Measurements from ENCODE around the gene PACS2.
"Not testable (repeated sequence)": the region's sequence is repeated elsewhere in the genome, so short reads cannot be mapped to it uniquely, and the experiment has no call there.

PACS2 gene

DNA sequence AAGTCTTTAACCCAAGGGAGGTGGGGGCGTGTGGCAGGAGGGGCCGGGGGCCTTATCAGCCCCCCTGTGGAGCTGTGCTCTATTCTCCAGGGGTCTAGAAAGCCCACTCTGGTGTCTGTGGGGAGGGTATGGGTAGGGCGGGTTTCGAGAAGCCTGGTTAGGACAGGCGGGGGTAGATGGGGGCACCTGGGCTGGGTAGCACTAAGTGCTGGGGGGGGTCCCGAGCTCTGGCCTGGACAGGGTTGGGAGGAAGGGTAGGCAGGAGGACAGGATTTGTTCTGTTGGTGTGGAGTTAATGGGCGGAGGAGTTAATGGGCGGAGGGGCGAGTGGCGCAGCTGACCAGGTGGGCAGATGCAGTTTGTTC is 2.0 kb downstream of the PACS2 start:
- no peak for DNase-seq

DNA sequence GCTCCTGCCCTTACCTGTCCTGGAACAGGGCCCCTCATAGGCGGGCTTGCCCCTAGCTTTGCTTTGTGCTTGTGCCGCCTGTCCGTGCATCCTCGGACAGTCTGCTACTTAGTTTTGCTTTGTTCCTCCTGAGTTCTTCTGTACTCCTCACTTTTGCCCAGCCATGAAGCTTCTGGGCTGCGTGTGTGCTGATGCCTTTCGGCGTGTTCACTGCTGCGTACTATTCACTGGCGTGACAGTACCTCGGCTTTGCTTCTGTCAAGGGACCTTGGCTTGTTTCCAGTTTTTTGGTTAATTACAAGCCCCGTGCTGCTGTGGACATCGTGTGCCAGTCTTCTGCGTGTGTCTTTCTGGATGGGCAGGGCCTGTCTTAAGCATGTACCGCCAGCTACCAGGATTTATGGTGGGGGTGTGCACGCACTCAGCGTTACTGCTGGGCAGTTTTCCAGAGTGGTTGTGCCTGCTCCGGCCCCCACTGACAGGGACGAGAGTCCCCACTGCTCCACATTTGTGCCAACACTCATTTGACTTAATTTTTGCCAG is 2.5 kb downstream of the PACS2 start:
- peak in 1 of 2 experiments; percentile 37 for DNase-seq

GRCh38 chr14:105317546-105317945 is 3.0 kb downstream of the PACS2 start:
- DNase-seq, result no peak

GRCh38 chr14:105322791-105323556 is 8.4 kb downstream of the PACS2 start:
- no peak for DNase-seq

DNA sequence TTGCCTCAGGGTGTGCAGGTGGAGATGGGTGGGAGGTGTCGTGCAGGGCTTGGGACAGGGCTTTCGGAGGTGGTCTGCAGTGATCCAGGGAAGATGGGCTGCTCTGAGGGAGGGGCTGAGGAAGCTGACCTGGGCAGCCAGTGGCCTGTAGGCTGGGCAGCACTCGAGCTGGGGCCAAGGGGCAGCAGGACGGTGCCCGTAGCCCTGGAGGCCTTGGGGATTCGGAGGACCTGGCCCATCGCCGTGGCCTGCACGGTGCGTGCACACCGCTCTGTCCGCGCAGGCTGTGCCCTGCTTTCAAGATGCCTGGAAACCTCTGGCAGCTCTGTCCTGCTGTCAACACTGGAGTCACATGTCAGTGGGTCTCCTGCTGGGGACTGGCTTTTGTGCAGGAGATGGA is 9.1 kb downstream of the PACS2 start:
- no peak for DNase-seq

GRCh38 chr14:105324080-105324778 is 9.7 kb downstream of the PACS2 start:
- DNase-seq, result no peak

DNA sequence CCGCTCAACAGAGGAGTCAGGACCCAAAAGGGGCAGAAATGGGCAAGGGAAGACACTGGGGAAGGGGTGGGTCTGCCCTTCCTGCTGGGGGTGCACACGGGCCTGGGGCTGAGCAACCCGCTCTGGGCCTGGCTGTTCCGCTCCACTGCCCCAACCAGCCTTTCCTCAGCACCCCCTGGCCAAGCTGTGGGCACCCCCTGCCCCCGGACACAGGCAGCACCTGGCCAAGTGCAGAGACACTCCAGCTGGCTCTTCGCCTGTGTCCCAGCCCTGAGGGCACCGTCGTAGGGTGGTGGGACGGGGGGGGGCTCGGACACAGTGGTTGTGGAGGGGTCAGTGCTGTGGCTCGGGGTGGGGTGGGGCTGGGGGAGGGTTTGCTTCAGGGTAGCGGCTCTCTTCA is 10.3 kb downstream of the PACS2 start:
- no peak for DNase-seq

DNA sequence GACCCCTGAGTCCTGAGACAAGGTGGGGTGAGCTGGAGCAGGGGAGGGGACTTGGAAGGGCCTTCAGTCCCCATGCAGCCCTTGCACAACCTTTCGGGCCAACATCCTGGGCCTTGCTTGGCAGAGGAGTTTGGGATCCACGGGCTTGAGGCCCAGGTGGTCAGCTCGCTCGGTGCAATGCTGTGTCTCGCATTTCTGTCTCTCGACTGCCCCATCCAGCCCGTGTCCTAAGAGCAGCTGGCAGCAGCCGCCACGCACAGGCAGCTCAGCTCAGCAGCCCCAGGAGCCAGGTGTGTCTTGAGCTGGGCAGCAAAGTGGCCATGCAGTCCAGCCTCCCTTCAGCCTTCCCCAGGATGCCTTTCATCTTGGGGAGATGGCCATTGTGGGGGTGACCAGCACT is 10.8 kb downstream of the PACS2 start:
- DNase-seq, result no peak

GRCh38 chr14:105325716-105326567 is 11.4 kb downstream of the PACS2 start:
- no peak for DNase-seq

DNA sequence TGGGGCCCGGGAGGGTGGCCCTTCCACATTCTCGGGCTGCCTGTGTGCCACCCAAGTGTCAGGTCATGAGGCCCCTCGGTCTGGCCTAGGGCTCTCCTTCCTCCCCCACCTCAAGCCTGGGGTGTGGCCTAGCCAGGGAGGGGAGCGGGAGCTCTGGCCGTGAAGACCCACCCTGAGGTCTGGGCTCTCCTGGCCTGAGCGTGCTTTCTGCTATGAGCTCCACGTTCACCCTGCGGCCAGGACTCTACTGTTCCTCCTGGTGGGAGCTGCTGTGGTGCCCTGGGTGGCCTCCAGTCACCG is 12.0 kb downstream of the PACS2 start:
- DNase-seq, result no peak

GRCh38 chr14:105326891-105327694 is 12.5 kb downstream of the PACS2 start:
- no peak for DNase-seq

DNA sequence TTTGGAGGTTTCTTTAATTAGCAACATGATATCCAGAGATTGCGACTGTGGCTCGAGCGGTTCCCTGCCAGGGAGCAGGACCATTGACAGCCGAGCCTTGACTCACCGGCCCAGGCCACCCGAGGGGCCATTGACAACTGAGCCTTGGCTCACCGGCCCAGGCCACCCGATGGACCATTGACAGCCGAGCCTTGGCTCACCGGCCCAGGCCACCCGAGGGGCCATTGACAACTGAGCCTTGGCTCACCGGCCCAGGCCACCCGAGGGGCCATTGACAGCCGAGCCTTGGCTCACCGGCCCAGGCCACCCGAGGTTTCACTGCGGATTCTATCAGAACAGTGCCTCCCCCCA is 13.1 kb downstream of the PACS2 start:
- DNase-seq, result not testable (repeated sequence)

DNA sequence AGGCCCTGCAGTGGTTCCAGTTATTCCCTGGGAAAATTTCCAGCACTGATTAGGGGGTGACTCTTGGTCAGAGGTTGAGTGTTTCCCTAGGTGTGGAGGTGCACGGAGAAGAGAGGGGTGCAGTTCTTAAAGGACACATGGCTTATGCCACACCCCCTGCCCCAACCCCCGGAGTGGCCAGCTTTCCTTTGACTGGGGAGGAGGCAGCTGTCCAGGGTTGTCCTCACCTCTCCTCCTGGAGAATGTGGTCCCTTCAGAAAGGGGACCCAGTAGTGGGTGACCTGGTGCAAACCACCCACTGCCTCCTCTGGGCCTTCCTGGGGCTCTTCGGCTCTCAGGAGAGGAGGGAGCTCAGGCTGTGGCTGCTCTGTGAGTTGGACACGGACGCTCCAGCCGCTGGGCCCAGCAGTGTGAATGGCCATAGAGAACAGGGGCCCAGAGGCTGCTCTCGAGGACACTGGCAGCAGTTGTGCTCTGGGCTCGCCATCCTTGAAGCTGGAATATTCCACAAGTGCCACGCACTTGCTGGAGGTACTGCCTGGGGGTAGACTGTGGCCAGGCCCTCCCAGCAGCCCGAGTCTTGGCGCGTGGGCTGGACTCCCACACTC is 13.6 kb downstream of the PACS2 start:
- DNase-seq, result no peak

DNA sequence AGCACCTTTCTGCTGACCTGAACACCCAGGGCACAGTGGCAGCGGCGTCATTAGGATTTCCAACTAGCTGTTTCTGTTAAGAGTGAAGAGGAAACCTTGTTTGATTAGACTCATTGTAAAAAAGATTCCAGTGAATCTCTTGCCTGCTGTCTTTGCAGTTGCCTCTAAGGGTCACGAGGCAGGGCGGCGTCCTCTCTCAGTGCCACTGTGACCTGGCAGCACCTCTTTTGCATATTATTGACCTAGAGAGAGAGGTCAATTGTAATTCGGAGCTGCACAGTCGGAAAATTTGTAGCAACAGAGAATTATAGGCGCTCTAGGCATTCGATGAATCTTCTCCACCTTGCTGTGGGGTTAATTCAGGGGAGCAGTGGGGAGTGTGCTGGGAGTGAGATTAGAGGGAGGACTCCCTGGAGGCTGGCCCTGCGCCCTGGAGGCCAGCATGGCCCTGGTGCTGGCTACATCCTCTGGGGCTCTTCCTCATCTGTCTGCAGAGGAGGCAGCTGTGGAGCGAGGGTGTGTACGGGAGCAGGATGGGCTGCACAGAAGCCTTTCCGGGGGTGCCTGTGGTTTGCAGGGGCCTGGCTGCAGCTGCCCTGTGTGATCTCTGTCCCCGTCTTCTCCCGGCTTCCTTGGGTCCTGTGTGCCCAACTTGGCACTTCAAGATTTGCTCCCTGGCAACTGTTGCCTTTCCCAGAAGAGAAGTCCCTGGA is 14.3 kb downstream of the PACS2 start:
- DNase-seq, result no peak

GRCh38 chr14:105329411-105330150 is 15.0 kb downstream of the PACS2 start:
- DNase-seq, result no peak

DNA sequence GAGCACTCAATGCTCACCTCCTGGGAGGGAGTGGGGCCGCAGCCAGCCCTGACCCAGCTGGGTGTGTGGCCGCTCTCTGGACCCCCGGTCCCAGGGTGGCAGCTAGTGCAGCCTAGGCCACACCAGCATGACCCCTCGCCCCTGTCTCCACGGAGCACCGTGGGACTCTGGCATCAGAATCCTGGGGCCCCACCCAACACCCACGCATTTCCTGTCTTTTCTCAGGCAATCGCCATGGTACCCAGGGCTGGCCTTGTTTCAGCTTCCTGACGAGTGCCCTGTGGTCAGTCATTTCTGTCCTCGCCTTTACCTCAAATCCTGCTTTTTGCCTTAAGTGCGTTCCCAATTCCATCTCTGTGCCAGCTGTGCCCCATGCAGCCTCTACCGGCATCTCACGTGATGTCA is 15.9 kb downstream of the PACS2 start:
- DNase-seq, result peak in 1 of 2 experiments; percentile 23

GRCh38 chr14:105331575-105332349 is 17.2 kb downstream of the PACS2 start:
- DNase-seq, result no peak

- DNase-seq, result no peak
Observed at GRCh38 chr14:105332350-105332874, 17.9 kb downstream of the PACS2 start.

- no peak for DNase-seq
Observed at GRCh38 chr14:105333020-105333490, 18.5 kb downstream of the PACS2 start.

Measured in NCI-H2081 (cell line).